BLaER1 treated with 17β-estradiol and CSF1 and Interleukin-3, amounts not matched to agents 10 nM and 100 nM (cell line): ENCODE measurements around the gene GRM4.

Experiments used
- H3K27ac ChIP-seq, 11 experiments: shearing (Covaris generic); formaldehyde crosslinking; 2 replicates each; pipeline ENCODE4 v1.8.1; 2022
- H3K27me3 ChIP-seq, 11 experiments: shearing (Covaris generic); formaldehyde crosslinking; 2 replicates each; pipeline ENCODE4 v1.8.1; 2022
- H3K36me3 ChIP-seq, 11 experiments: shearing (Covaris generic); formaldehyde crosslinking; 2 replicates each; pipeline ENCODE4 v1.8.1; 2022
- H3K4me1 ChIP-seq, 10 experiments: shearing (Covaris generic); formaldehyde crosslinking; 2 replicates each; pipeline ENCODE4 v1.8.1; 2022
- H3K4me2 ChIP-seq, 11 experiments: shearing (Covaris generic); formaldehyde crosslinking; 2 replicates each; pipeline ENCODE4 v1.8.1; 2022
- H3K4me3 ChIP-seq, 10 experiments: shearing (Covaris generic); formaldehyde crosslinking; 2 replicates each; pipeline ENCODE4 v1.8.1; 2022
- H3K9ac ChIP-seq, 11 experiments: shearing (Covaris generic); formaldehyde crosslinking; 2 replicates each; pipeline ENCODE4 v1.8.1; 2022
- H3K9me3 ChIP-seq, 11 experiments: shearing (Covaris generic); formaldehyde crosslinking; replicated peaks in 1 of 11; 2 replicates each; pipeline ENCODE4 v1.8.1; 2022
- H4K20me1 ChIP-seq, 11 experiments: shearing (Covaris generic); formaldehyde crosslinking; 2 replicates each; pipeline ENCODE4 v1.8.1; 2022
- Cebpa-rat ChIP-seq, 11 experiments: shearing (Covaris generic); IDR thresholded peaks; 2 replicates each; pipeline ENCODE4 v1.8.1; 2022

The GRM4 gene

GRCh38 chr6:34138914-34139510 is 6.9 kb downstream of the GRM4 start:
- Histone ChIP-seq H3K36me3 (no peaks in the 10 kb centered on the region), H3K4me1 (peaks cover 69 to 100% (median 97%) of the 10 kb centered on the region in 10 experiments), H3K27me3 (peaks cover 17 to 25% (median 23%) of the 10 kb centered on the region in 11 experiments), H3K4me2 (peak overlapping the region; percentile 52 to 94 (median 81)), H3K9ac (no peak overlapping the region; a peak in 1 of 22 replicates), H3K9me3 (no peaks in the 10 kb centered on the region), H4K20me1 (peaks cover 0 to 71% (median 23%) of the 10 kb centered on the region in 11 experiments; a peak in 14 of 22 replicates), H3K4me3 (no peak overlapping the region), H3K27ac (no peak overlapping the region; a peak in 1 of 22 replicates)
- TF ChIP-seq Cebpa-rat (IDR thresholded peaks at IDR 0.05), result no peak

GRCh38 chr6:34138191-34138590 is 7.7 kb downstream of the GRM4 start:
- H3K9ac ChIP-seq, result no peak overlapping the region; a peak in 1 of 22 replicates
- no peak for TF ChIP-seq Cebpa-rat (IDR thresholded peaks at IDR 0.05)
- H3K27me3 ChIP-seq, result peaks cover 9 to 17% (median 15%) of the 10 kb centered on the region in 11 experiments
- no peak overlapping the region for H3K4me3 ChIP-seq
- H3K9me3 ChIP-seq, result no peaks in the 10 kb centered on the region
- H3K36me3 ChIP-seq, result no peaks in the 10 kb centered on the region
- H4K20me1 ChIP-seq, result peaks cover 0 to 71% (median 19%) of the 10 kb centered on the region in 11 experiments; a peak in 11 of 22 replicates
- no peak overlapping the region for H3K27ac ChIP-seq
- peaks cover 61 to 97% (median 93%) of the 10 kb centered on the region in 10 experiments for H3K4me1 ChIP-seq
- peak overlapping the region; percentile 52 to 94 (median 81); a peak in 21 of 22 replicates for H3K4me2 ChIP-seq

- Histone ChIP-seq H3K27ac (no peak overlapping the region), H4K20me1 (peaks cover 0 to 80% (median 19%) of the 10 kb centered on the region in 11 experiments; a peak in 12 of 22 replicates), H3K9ac (no peak overlapping the region), H3K4me3 (no peak overlapping the region), H3K4me2 (peak overlapping the region; percentile 65 to 94 (median 80)), H3K27me3 (peaks cover 0 to 5% (median 0%) of the 10 kb centered on the region in 11 experiments; a peak in 7 of 22 replicates), H3K9me3 (no peaks in the 10 kb centered on the region), H3K4me1 (peaks cover 44 to 78% (median 67%) of the 10 kb centered on the region in 10 experiments), H3K36me3 (no peaks in the 10 kb centered on the region)
- TF ChIP-seq Cebpa-rat (IDR thresholded peaks at IDR 0.05), result no peak
These were observed 10.3 kb downstream of the GRM4 start for GRCh38 chr6:34135541-34135940.

GRCh38 chr6:34132486-34133185 is 13.3 kb downstream of the GRM4 start:
- Histone ChIP-seq H4K20me1 (peaks cover 0 to 68% (median 10%) of the 10 kb centered on the region in 11 experiments; a peak in 12 of 22 replicates), H3K9me3 (no peaks in the 10 kb centered on the region), H3K4me2 (no peak overlapping the region; a peak in 1 of 22 replicates), H3K27me3 (peaks cover 0 to 8% (median 0%) of the 10 kb centered on the region in 11 experiments; a peak in 8 of 22 replicates), H3K9ac (no peak overlapping the region), H3K27ac (no peak overlapping the region), H3K4me3 (no peak overlapping the region), H3K36me3 (no peaks in the 10 kb centered on the region), H3K4me1 (peaks cover 19 to 49% (median 38%) of the 10 kb centered on the region in 10 experiments)
- no peak for TF ChIP-seq Cebpa-rat (IDR thresholded peaks at IDR 0.05)

GRCh38 chr6:34131326-34132290 is 14.3 kb downstream of the GRM4 start:
- Histone ChIP-seq H3K9me3 (no peaks in the 10 kb centered on the region), H3K27ac (no peak overlapping the region), H3K4me2 (no peak overlapping the region), H3K9ac (no peak overlapping the region), H4K20me1 (peaks cover 0 to 69% (median 10%) of the 10 kb centered on the region in 11 experiments; a peak in 12 of 22 replicates), H3K27me3 (peaks cover 0 to 8% (median 0%) of the 10 kb centered on the region in 11 experiments; a peak in 8 of 22 replicates), H3K4me1 (peaks cover 13 to 39% (median 28%) of the 10 kb centered on the region in 10 experiments), H3K36me3 (no peaks in the 10 kb centered on the region), H3K4me3 (no peak overlapping the region)
- TF ChIP-seq Cebpa-rat (IDR thresholded peaks at IDR 0.05), result no peak

- Histone ChIP-seq H3K27me3 (peaks cover 0 to 8% (median 0%) of the 10 kb centered on the region in 11 experiments; a peak in 8 of 22 replicates), H3K27ac (no peak overlapping the region), H3K9me3 (no peaks in the 10 kb centered on the region), H3K4me3 (no peak overlapping the region), H4K20me1 (peaks cover 0 to 69% (median 6%) of the 10 kb centered on the region in 11 experiments; a peak in 12 of 22 replicates), H3K36me3 (no peaks in the 10 kb centered on the region), H3K9ac (no peak overlapping the region), H3K4me1 (peaks cover 6 to 32% (median 20%) of the 10 kb centered on the region in 10 experiments), H3K4me2 (no peak overlapping the region)
- TF ChIP-seq Cebpa-rat (IDR thresholded peaks at IDR 0.05), result no peak
These were observed 15.0 kb downstream of the GRM4 start for GRCh38 chr6:34130862-34131261.

- Histone ChIP-seq H3K27me3 (peaks cover 0 to 8% (median 0%) of the 10 kb centered on the region in 11 experiments; a peak in 8 of 22 replicates), H3K36me3 (no peaks in the 10 kb centered on the region), H3K4me2 (no peak overlapping the region), H3K27ac (no peak overlapping the region), H3K9ac (no peak overlapping the region), H3K4me1 (peaks cover 0 to 21% (median 9%) of the 10 kb centered on the region in 10 experiments; a peak in 18 of 20 replicates), H3K9me3 (no peaks in the 10 kb centered on the region), H4K20me1 (peaks cover 0 to 58% (median 5%) of the 10 kb centered on the region in 11 experiments; a peak in 10 of 22 replicates), H3K4me3 (no peak overlapping the region)
- no peak for TF ChIP-seq Cebpa-rat (IDR thresholded peaks at IDR 0.05)
These were observed 16.1 kb downstream of the GRM4 start for GRCh38 chr6:34129753-34130152.

GRCh38 chr6:34128045-34128444 is 17.8 kb downstream of the GRM4 start:
- Histone ChIP-seq H3K27ac (no peak overlapping the region), H3K27me3 (peaks cover 0 to 8% (median 0%) of the 10 kb centered on the region in 11 experiments; a peak in 8 of 22 replicates), H3K9me3 (no peaks in the 10 kb centered on the region), H4K20me1 (peaks cover 0 to 51% (median 5%) of the 10 kb centered on the region in 11 experiments; a peak in 10 of 22 replicates), H3K4me1 (peaks cover 0 to 6% (median 0%) of the 10 kb centered on the region in 10 experiments; a peak in 2 of 20 replicates), H3K9ac (no peak overlapping the region), H3K4me2 (no peak overlapping the region), H3K4me3 (no peak overlapping the region), H3K36me3 (no peaks in the 10 kb centered on the region)
- no peak for TF ChIP-seq Cebpa-rat (IDR thresholded peaks at IDR 0.05)
